ENCODE measurements around the gene NBEA. TPM values are rescaled to one million over a fixed set of nuclear protein-coding genes. Genes with fewer than 3 reads are reported as not detected.

The NBEA gene
- total RNA-seq, 1 experiment from 2014 or later, result 3.3 TPM

- no peaks in the 10 kb centered on the region for H3K9me3 ChIP-seq (ENCODE audit: control insufficient read depth, insufficient read depth, low read depth, low read length)
- no peak overlapping the region for H3K4me3 ChIP-seq (ENCODE audit: low read depth in 2 of 2, low read length in 2 of 2)
- no peak overlapping the region for H3K27ac ChIP-seq (ENCODE audit: low read length)
- in situ Hi-C loops (cut with HindIII; ENCODE audit: low pct_unique_long_range_greater_than_20kb, low sequenced_read_pairs), result no loop called here
- no TSS peak for BruUV-seq (replicated peaks)
- H3K4me1 ChIP-seq (ENCODE audit: control insufficient read depth, insufficient read depth, low read length), result no peaks in the 10 kb centered on the region
- ATAC-seq, result no peak
- no peaks in the 10 kb centered on the region for H3K27me3 ChIP-seq (ENCODE audit: control insufficient read depth, insufficient read depth, low read length)
- ChIA-PET CTCF (no interaction called here), POLR2A (no interaction called here)
- intact Hi-C loops (cut with micrococcal nuclease; ENCODE audit: unreplicated experiment), result no loop called here
- no peaks in the 10 kb centered on the region for H3K36me3 ChIP-seq (ENCODE audit: control insufficient read depth, insufficient read depth, low read length)
- no peak for DNase-seq (ENCODE audit: low read depth, low spot score)
- TF ChIP-seq SIN3A (IDR thresholded peaks at IDR 0.05; ENCODE audit: borderline replicate concordance, insufficient read depth, low read depth, low read length) (no peak), CTCF (IDR thresholded peaks at IDR 0.05) (no peak), TCF7L2 (IDR thresholded peaks at IDR 0.05; ENCODE audit: low read depth, low read length) (no peak), POLR2AphosphoS5 (IDR thresholded peaks at IDR 0.05; ENCODE audit: low read depth, low read length) (no peak), REST (IDR thresholded peaks at IDR 0.05; ENCODE audit: insufficient read depth in 1 of 2, low read depth in 2 of 2, low read length in 1 of 2) (no peak)
These were observed 539.7 kb downstream of the NBEA start for GRCh38 chr13:35481777-35482176.

GRCh38 chr13:35482527-35482926 is 540.5 kb downstream of the NBEA start:
- no TSS peak for BruUV-seq (replicated peaks)
- ATAC-seq (no peak), DNase-seq (ENCODE audit: low read depth, low spot score) (no peak)
- H3K4me1 ChIP-seq (ENCODE audit: control insufficient read depth, insufficient read depth, low read length), result no peaks in the 10 kb centered on the region
- intact Hi-C loops (cut with micrococcal nuclease; ENCODE audit: unreplicated experiment), result no loop called here
- no peaks in the 10 kb centered on the region for H3K36me3 ChIP-seq (ENCODE audit: control insufficient read depth, insufficient read depth, low read length)
- ChIA-PET CTCF (no interaction called here), POLR2A (no interaction called here)
- TF ChIP-seq SIN3A (IDR thresholded peaks at IDR 0.05; ENCODE audit: borderline replicate concordance, insufficient read depth, low read depth, low read length) (no peak), POLR2AphosphoS5 (IDR thresholded peaks at IDR 0.05; ENCODE audit: low read depth, low read length) (no peak), TCF7L2 (IDR thresholded peaks at IDR 0.05; ENCODE audit: low read depth, low read length) (no peak), CTCF (IDR thresholded peaks at IDR 0.05) (no peak), REST (IDR thresholded peaks at IDR 0.05; ENCODE audit: insufficient read depth in 1 of 2, low read depth in 2 of 2, low read length in 1 of 2) (no peak)
- no peaks in the 10 kb centered on the region for H3K27me3 ChIP-seq (ENCODE audit: control insufficient read depth, insufficient read depth, low read length)
- H3K4me3 ChIP-seq (ENCODE audit: low read depth in 2 of 2, low read length in 2 of 2), result no peak overlapping the region
- in situ Hi-C loops (cut with HindIII; ENCODE audit: low pct_unique_long_range_greater_than_20kb, low sequenced_read_pairs), result no loop called here
- no peaks in the 10 kb centered on the region for H3K9me3 ChIP-seq (ENCODE audit: control insufficient read depth, insufficient read depth, low read depth, low read length)
- H3K27ac ChIP-seq (ENCODE audit: low read length), result no peak overlapping the region
